HepG2 (cell line): ENCODE results near the gene MAN1A1. TPM values are rescaled to one million over a fixed set of nuclear protein-coding genes. Genes with fewer than 3 reads are reported as not detected.

ENCODE experiments used
- ATAC-seq: fragments of 200-7000 bp; cut with Tn5 transposase; 3 replicates; pipeline ENCODE4 v1.9.1; 2020; ENCODE audit warnings: mild to moderate bottlenecking, moderate library complexity
- BruUV-seq: library from RNA; stranded (reverse); fragments of 400-500 nt; replicated peaks from 2 replicates; lab custom pipeline; 2021; lab: Mats Ljungman, UMichigan
- CTCF ChIA-PET: fragments of 300-600 bp; formaldehyde crosslinking; extraction: SDS; loops from one replicate; lab custom pipeline; 2021; ENCODE audit warnings: low total read pairs, inconsistent platforms, low intra/inter-chr PET ratio; lab: Yijun Ruan, JAX
- POLR2A ChIA-PET: fragments of 350-600 bp; sonication (Branson Sonifier 250); formaldehyde crosslinking; loops from one replicate; lab custom pipeline; 2020; ENCODE audit warnings: antibody characterized with exemption, inconsistent platforms; lab: Yijun Ruan, JAX
- DNase-seq: peaks from one replicate; pipeline ENCODE4 v3.0.0-alpha.2; 2015; ENCODE audit warnings: low spot score
- FAIRE-seq: peaks from 3 replicates; lab custom pipeline; 2011; peaks lifted over from hg19 to GRCh38; lab: Jason Lieb, UNC
- H2AFZ ChIP-seq: one replicate; pipeline ENCODE4 v1.6.1; 2011; ENCODE audit warnings: low read length, inconsistent platforms
- H3K27ac ChIP-seq: fragments of 300-600 bp; 3 replicates; pipeline ENCODE4 v1.8.0; 2011; ENCODE audit warnings: mixed run types, mild to moderate bottlenecking, mixed read lengths, low read length, inconsistent platforms; ENCODE audit not compliant: insufficient read depth; ENCODE audit errors: extremely low read length
- H3K27me3 ChIP-seq, 2 experiments: fragments of 200-600 bp in 1 of 2; 2 replicates in 1 of 2; 3 replicates in 1 of 2; pipeline versions ENCODE4 v1.6.0 to v1.8.0; 2011; ENCODE audit warnings: low read length in 2 of 2, mild to moderate bottlenecking in 2 of 2, moderate library complexity in 2 of 2, inconsistent platforms in 1 of 2; ENCODE audit not compliant: insufficient read depth in 2 of 2, control insufficient read depth in 1 of 2
- H3K36me3 ChIP-seq, 2 experiments: fragments of 200-600 bp in 1 of 2; replicated peaks in 1 of 2; 2 replicates in 1 of 2; 3 replicates in 1 of 2; pipeline versions ENCODE4 v1.5.1 to v1.8.0; 2011; ENCODE audit warnings: low read length in 2 of 2, inconsistent platforms in 1 of 2; ENCODE audit not compliant: insufficient read depth in 2 of 2, control insufficient read depth in 1 of 2
- H3K4me1 ChIP-seq: 2 replicates; pipeline ENCODE4 v1.5.1; 2012; ENCODE audit warnings: low read length, inconsistent platforms; ENCODE audit not compliant: insufficient read depth
- H3K4me2 ChIP-seq: 2 replicates; pipeline ENCODE4 v1.6.0; 2011; ENCODE audit warnings: low read depth, low read length, inconsistent platforms
- H3K4me3 ChIP-seq, 3 experiments: fragments of 200-600 bp in 1 of 3; sonication (generic), shearing (Covaris generic) in 1 of 3; replicated peaks in 1 of 3; 2 replicates each; pipeline ENCODE4 v1.5.1; 2011 to 2016; ENCODE audit warnings: low read length in 3 of 3, inconsistent platforms in 2 of 3, low read depth in 2 of 3, mild to moderate bottlenecking in 2 of 3, control low read depth in 1 of 3, mixed read lengths in 1 of 3; ENCODE audit not compliant: insufficient read depth in 1 of 3
- H3K79me2 ChIP-seq: one replicate; pipeline ENCODE4 v1.6.1; 2011; ENCODE audit warnings: low read length, inconsistent platforms; ENCODE audit not compliant: insufficient read depth
- H3K9ac ChIP-seq: 2 replicates; pipeline ENCODE4 v1.6.0; 2011; ENCODE audit warnings: mild to moderate bottlenecking, low read depth, low read length, inconsistent platforms; ENCODE audit not compliant: insufficient read depth
- H3K9me3 ChIP-seq: 2 replicates; pipeline ENCODE4 v1.5.1; 2012; ENCODE audit warnings: mild to moderate bottlenecking, low read length
- H4K20me1 ChIP-seq: 2 replicates; pipeline ENCODE4 v1.6.0; 2011; ENCODE audit warnings: inconsistent platforms, mild to moderate bottlenecking, low read length, moderate library complexity; ENCODE audit not compliant: insufficient read depth
- ARID5B ChIP-seq: IDR thresholded peaks from 2 replicates; pipeline ENCODE4 v1.4.0; 2020; ENCODE audit warnings: mild to moderate bottlenecking, missing genetic modification reagents
- CREB1 ChIP-seq, 2 experiments: fragments of 450-650 bp in 1 of 2; IDR thresholded peaks; 2 replicates each; pipeline ENCODE4 v1.6.1; 2016 to 2017; ENCODE audit warnings: control low read depth in 1 of 2, mild to moderate bottlenecking in 1 of 2, missing compliant biosample characterization in 1 of 2, missing genetic modification characterization in 1 of 2
- GFI1 ChIP-seq: sonication (generic); formaldehyde crosslinking; IDR thresholded peaks from 2 replicates; pipeline ENCODE4 v1.5.0; 2020; ENCODE audit warnings: missing genetic modification reagents, mild to moderate bottlenecking, borderline replicate concordance
- HMG20A ChIP-seq: IDR thresholded peaks from 2 replicates; pipeline ENCODE4 v1.6.1; 2016; ENCODE audit warnings: borderline replicate concordance
- KLF12 ChIP-seq: sonication (generic); formaldehyde crosslinking; IDR thresholded peaks from 2 replicates; pipeline ENCODE4 v1.4.0; 2020; ENCODE audit warnings: missing genetic modification reagents, borderline replicate concordance
- MBNL3 ChIP-seq: fragments of 250-450 bp; sonication (Bioruptor Pico); conservative IDR thresholded peaks from 2 replicates; pipeline ENCODE4 v1.8.0; 2022; ENCODE audit warnings: mild to moderate bottlenecking, inconsistent platforms
- PAXIP1 ChIP-seq: sonication (generic); formaldehyde crosslinking; conservative IDR thresholded peaks from 2 replicates; pipeline ENCODE4 v1.4.0; 2020; ENCODE audit warnings: mild to moderate bottlenecking, missing genetic modification reagents, moderate library complexity
- PBX2 ChIP-seq: IDR thresholded peaks from 2 replicates; pipeline ENCODE4 v1.6.1; 2016; ENCODE audit warnings: control low read depth
- RBM22 ChIP-seq: fragments of 200-400 bp; formaldehyde crosslinking; optimal IDR thresholded peaks from 2 replicates; pipeline ENCODE3; 2017; ENCODE audit warnings: mild to moderate bottlenecking, low read length, moderate library complexity
- RFX1 ChIP-seq: fragments of 450-650 bp; IDR thresholded peaks from 2 replicates; pipeline ENCODE4 v1.6.1; 2017
- TRIM24 ChIP-seq: sonication (generic); formaldehyde crosslinking; IDR thresholded peaks from 2 replicates; pipeline ENCODE4 v1.8.0; 2022; ENCODE audit warnings: mild to moderate bottlenecking, missing genetic modification reagents
- ZNF563 ChIP-seq: sonication (generic); formaldehyde crosslinking; IDR thresholded peaks from 2 replicates; pipeline ENCODE4 v1.8.0; 2022; ENCODE audit warnings: mild to moderate bottlenecking, moderate library complexity, missing genetic modification reagents
- ZSCAN29 ChIP-seq: sonication (generic); formaldehyde crosslinking; conservative IDR thresholded peaks from 2 replicates; pipeline ENCODE4 v1.4.0; 2020; ENCODE audit warnings: mild to moderate bottlenecking, missing genetic modification reagents
- WGBS: methylation state at CpG from one replicate; pipeline ENCODE4 v1.1.6; 2017; ENCODE audit warnings: low lambda C conversion rate; 5-methylcytosine and 5-hydroxymethylcytosine counted together
- in situ Hi-C: cut with HindIII; loops from 2 replicates; pipeline ENCODE4 v1.10.0; 2017; ENCODE audit warnings: low pct_unique_long_range_greater_than_20kb; ENCODE audit not compliant: extremely low pct_ligation_motif_present
- intact Hi-C: fragments of 100-400 bp; cut with micrococcal nuclease; formaldehyde crosslinking; loops from one replicate; pipeline ENCODE4 v1.10.0; 2022; ENCODE audit not compliant: unreplicated experiment
- polyA plus RNA-seq, 8 experiments: library from polyadenylated mRNA; depleted of rRNA in 3 of 8; stranded (reverse) in 7 of 8; unstranded in 1 of 8; fragments of >200 nt; fragmentation: Illumina TruSeq in 4 of 8; extraction: Trizol in 4 of 8; gene quantifications; 2 replicates each; pipeline versions ENCODE4 v1.2.1 to v1.2.3, GENCODE V29; 2011 to 2016; ENCODE audit warnings: low read depth in 4 of 8, missing spikeins in 1 of 8, mixed read lengths in 1 of 8; ENCODE audit not compliant: insufficient read depth in 1 of 8
- total RNA-seq, 5 experiments: library from RNA; depleted of rRNA; stranded (reverse); fragments of >200 nt; fragmentation: Illumina TruSeq; extraction: Trizol; gene quantifications; 2 replicates each; pipeline ENCODE4 v1.2.3, GENCODE V29; 2016; ENCODE audit warnings: low read depth in 1 of 5

MAN1A1 gene
- total and polyA plus RNA-seq, 2 of the 13 experiments (the other 11 are each of a cell fraction or from before 2014, with no cell fraction given), result 156 to 236 TPM

DNA sequence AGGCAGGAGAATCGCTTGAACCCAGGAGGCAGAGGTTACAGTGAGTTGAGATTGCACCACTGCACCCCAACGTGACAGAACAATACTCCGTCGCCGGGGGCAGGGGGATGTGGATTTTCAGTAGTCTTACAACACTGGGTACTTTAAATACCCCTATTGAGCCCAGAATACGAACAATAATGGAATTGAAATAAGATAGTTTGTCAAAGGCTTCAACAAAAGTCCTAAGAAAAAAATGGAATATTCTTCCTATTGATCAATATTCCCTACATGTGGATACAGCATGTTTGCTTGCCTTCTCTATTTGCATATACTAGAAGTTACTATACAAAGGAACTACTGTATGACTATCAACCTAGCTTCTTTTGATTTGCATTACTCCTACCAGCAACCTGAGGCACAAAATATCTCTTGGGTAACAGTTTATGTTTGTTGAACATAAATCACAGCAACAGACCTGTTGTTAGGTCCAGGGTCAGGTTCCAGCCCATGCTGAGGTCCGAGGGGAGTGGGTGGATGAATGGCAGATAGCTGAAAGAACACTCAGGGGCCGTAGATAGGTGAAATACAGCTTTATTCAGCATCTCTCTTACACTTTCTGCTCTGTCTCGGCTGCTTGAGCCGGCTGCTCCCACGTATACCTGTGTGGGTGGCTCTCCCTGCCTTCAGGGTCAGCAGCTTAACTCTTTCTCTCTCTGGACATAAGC, 23.8 kb downstream of the MAN1A1 start:
- ATAC-seq, result peak; percentile 48
- Histone ChIP-seq H3K9ac (peak overlapping the region; percentile 23), H3K4me2 (no peak overlapping the region), H3K79me2 (peaks cover 100% of the 10 kb centered on the region), H3K9me3 (no peaks in the 10 kb centered on the region), H3K4me1 (peaks cover 100% of the 10 kb centered on the region), H2AFZ (no peak overlapping the region), H4K20me1 (peaks cover 100% of the 10 kb centered on the region), H3K27me3 (no peaks in the 10 kb centered on the region), H3K36me3 (peaks cover 28 to 81% of the 10 kb centered on the region in 2 experiments), H3K4me3 (no peak overlapping the region), H3K27ac (peak overlapping the region; percentile 56)
- intact Hi-C loops (loop anchor here (2.0 kb wide), 1 partner anchor 17 kb away; no protein-coding TSS in a partner anchor), in situ Hi-C loops (no loop called here)
- peak; percentile 65 for DNase-seq
- ChIA-PET CTCF (no interaction called here), POLR2A (interaction anchor here (1.0 kb wide), 2 partner anchors 9 to 12 kb away, joined by 3 to 5 read pairs; no protein-coding TSS in a partner anchor)
- no peak for FAIRE-seq
- whole genome bisulfite sequencing, result 82% methylated on average over 11 of the region's 11 CpGs
- no TSS peak for BruUV-seq
- peak; percentile 52 for TF ChIP-seq RBM22
- TF ChIP-seq KLF12 (CRISPR knock-in tag), result 0 out of 2 replicates have a peak, but pooled peaks have one; percentile 20
- no peak for TF ChIP-seq MBNL3 (CRISPR knock-in tag)
- no peak for TF ChIP-seq ZNF563 (CRISPR knock-in tag)
- 0 out of 2 replicates have a peak, but pooled peaks have one; percentile 29 for TF ChIP-seq PBX2
- TF ChIP-seq TRIM24 (CRISPR knock-in tag), result no peak
- TF ChIP-seq RFX1, result peak; percentile 17; the same call in 1 of the 2 replicates
- TF ChIP-seq HMG20A (CRISPR knock-in tag), result peak; percentile 40; the same call in 1 of the 2 replicates
- peak; percentile 90 for TF ChIP-seq GFI1 (CRISPR knock-in tag)
- TF ChIP-seq PAXIP1 (CRISPR knock-in tag), result 0 out of 2 replicates have a peak, but pooled peaks have one; percentile 23
- no peak for TF ChIP-seq CREB1 (IDR thresholded peaks at IDR 0.05)
- TF ChIP-seq CREB1 (CRISPR knock-in tag; IDR thresholded peaks at IDR 0.05), result 0 out of 2 replicates have a peak, but pooled peaks have one; percentile 8
- 0 out of 2 replicates have a peak, but pooled peaks have one; percentile 50 for TF ChIP-seq ZSCAN29 (CRISPR knock-in tag)
- TF ChIP-seq ARID5B (CRISPR knock-in tag), result no peak
